Activated T-cell treated with anti-CD3 and anti-CD28 coated beads for 24 hours (primary cell): ENCODE results near the gene TRIM73.
"Not testable (repeated sequence)": the region's sequence is repeated elsewhere in the genome, so short reads cannot be mapped to it uniquely, and the experiment has no call there.

Experiments
- DNase-seq: peaks from one replicate; pipeline ENCODE4 v3.0.0-alpha.2; 2020; ENCODE audit warnings: low read depth

TRIM73 gene

GRCh38 chr7:75395329-75395728 lies at the start of gene TRIM73:
TRIM73 (plus strand) TSS chr7:75395629; CDS start chr7:75398934, 3,305 bp downstream.
- not testable (repeated sequence) for DNase-seq

DNA sequence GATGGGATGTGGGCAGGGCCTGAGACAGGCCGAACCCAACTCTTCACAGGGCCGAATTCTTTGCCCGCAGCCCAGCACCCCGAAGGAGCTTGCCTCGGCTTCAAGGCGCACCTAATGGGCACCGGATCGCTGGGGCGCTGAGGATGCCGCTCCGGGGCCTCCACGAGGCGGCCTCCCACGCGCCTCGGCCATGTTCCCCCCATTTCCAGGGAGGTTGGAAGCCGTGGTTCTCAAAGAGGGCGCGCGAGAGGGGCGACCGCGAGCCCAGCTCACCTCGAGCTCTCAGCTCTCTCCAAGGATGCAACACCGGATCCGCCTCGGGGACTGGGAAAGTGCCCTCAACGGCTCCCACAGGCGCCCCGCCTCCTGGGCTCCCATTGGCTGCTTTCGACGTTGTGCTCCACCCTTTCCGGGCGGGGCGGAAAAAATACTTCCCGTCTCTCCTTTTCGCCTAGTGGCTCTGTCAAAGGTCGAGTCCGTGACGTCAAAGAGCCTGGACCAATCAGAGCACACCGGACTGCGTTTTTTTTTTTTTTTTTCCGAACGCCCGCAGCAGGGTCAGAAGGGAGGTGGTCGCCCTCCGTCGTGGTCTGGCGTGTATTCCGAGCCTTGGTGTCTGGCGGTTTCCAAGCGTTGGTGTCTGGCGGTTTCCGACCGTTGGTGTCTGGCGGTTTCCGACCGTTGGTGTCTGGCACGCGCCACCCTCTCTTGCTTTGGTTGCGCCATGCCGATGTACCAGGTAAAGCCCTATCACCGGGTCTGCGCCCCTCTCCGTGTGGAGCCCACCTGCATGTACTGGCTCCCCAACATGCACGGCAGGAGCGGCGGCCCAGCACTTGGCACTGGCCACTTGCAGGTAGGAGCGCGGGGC lies 36.5 kb upstream of the TRIM73 start:
- DNase-seq, result peak; percentile 0

- not testable (repeated sequence) for DNase-seq
Observed at GRCh38 chr7:75359542-75359848, 35.9 kb upstream of the TRIM73 start.

DNA sequence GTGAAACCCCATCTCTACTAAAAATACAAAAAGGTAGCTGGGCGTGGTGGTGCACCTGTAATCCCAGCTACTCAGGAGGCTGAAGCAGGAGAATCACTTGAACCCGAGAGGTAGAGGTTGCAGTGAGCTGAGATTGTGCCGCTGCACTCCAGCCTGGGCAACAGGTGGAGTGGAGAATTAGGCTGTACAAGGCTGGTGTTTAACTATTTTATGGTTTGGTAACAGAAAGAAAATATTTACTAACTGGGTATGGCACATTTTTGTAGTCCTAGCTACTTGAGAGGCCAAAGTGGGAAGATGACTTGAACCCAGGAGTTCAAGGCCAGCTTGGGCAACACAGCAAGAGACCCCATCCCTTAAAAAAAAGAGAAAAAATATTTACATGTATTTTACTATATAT lies 31.4 kb upstream of the TRIM73 start:
- DNase-seq, result not testable (repeated sequence)

DNA sequence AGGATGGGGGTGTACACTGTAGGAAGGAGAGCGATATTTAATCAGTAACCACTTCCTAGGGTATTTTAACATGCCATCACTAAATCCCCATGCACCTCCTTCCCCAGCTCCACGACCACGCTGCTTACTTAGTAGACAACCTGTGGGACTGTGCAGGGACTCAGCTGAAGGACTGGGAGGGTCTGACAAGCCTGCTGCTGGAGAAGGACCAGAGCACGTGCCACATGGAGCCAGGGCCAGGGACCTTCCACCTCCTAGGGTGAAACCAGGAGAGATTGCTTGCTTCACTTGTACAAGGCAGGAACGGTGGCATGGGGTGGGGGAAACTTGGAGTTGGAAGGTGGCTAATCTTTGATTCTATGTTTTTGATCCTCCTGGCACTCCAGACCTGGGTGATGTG lies 28.8 kb upstream of the TRIM73 start:
- DNase-seq, result not testable (repeated sequence)

DNA sequence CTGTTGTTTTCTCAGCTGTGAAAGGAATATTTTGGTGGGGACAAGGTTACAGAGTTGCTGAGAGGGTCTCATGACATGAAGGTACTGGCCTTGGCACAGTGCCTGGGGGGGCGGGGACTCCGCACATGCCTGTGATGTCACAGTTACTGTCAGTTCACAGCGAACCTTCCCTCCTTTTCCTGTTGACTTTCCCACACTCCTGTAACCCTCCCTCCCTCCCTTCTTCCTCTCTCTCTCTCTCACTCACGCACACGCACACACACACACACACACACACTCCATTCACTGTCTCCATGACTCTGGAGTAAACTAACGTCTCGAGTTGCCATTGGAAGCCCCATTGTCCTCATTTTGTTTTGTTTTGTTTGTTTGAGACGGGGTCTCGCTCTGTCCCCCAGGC lies 28.1 kb upstream of the TRIM73 start:
- DNase-seq, result not testable (repeated sequence)

DNA sequence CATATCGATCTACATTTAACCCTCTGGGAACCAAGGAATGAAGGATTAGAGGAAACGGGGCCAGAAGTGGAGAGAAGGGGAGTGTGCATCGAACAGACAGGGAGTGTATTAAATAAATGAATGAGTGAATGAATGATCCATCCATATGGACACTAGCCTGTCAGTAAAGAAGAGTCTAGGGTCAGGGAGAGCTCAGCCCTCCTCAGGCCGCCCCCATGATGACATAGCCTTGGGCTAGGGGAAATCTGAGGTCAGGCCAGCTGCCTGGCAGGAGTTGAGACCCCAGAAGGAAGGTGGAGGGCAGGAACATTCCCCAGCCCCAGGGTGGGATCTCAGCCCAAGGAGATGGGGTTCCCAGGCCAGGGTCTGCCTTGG lies 21.3 kb upstream of the TRIM73 start:
- not testable (repeated sequence) for DNase-seq

- DNase-seq, result not testable (repeated sequence)
Observed at GRCh38 chr7:75374519-75375317, 20.7 kb upstream of the TRIM73 start.

- DNase-seq, result not testable (repeated sequence)
Observed at GRCh38 chr7:75393194-75393593, 2.2 kb upstream of the TRIM73 start.

- DNase-seq, result not testable (repeated sequence)
Observed at GRCh38 chr7:75397865-75398264, 2.4 kb downstream of the TRIM73 start.

- not testable (repeated sequence) for DNase-seq
Observed at GRCh38 chr7:75398771-75399700, 3.6 kb downstream of the TRIM73 start.

- not testable (repeated sequence) for DNase-seq
Observed at GRCh38 chr7:75400575-75400974, 5.1 kb downstream of the TRIM73 start.

DNA sequence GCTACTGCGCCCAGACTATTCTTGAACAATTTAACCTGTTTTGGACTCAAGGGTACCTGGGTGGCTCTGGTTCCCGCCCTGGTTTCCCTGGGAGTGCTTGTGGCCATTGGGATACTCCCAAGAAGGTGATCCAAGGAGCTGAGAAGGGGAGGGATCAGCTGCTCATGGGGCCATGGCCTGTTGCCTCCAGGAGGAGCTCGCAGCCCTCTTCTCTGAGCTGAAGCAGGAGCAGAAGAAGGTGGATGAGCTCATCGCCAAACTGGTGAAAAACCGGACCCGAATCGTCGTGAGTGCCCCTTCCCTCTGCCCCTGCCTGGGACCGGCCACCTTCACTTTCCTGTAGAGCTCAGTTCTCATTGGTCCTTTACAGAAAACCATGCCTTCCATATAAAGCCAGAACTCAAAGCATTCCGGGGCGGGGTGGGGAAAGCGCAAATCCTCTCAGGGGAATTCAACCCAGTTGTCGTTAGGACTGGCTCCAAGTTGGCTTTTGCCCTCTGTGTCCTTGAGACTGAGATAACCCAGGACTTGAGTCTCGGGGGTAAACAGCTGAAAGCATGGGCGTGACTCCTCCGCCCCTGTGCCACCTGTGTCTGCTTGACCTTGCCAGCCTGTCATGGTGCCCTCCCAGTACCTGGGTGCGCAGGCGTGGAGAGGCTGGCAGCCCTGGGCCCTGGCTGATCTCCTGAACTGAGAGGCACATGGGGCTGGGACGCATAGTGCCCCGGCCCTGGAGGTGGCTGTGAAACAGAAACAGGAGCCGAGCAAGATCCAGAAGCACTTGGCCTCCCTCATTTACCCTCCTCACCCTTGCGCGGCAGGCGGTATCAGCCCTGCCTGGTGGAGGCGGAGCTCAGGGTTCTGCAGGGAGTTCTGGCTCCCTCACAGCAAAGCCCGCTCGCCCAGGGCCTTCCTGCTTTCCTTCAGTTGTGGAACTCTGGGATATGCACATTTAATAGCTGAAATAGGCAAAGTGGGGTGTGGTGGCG lies 8.3 kb downstream of the TRIM73 start:
- not testable (repeated sequence) for DNase-seq

DNA sequence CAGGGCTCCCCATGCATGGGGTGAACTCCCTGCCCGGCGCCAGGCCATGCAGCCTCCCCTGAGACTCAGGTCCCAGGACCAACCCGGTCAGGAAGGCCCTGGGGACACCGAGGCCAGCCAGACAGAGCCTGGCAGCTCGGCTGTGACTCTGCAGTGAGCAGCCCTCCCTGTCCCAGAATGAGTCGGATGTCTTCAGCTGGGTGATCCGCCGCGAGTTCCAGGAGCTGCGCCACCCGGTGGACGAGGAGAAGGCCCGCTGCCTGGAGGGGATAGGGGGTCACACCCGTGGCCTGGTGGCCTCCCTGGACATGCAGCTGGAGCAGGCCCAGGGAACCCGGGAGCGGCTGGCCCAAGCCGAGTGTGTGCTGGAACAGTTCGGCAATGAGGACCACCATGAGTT lies 9.2 kb downstream of the TRIM73 start:
- not testable (repeated sequence) for DNase-seq

GRCh38 chr7:75409880-75410822 lies 14.7 kb downstream of the TRIM73 start:
- not testable (repeated sequence) for DNase-seq

GRCh38 chr7:75410823-75411173 lies 15.4 kb downstream of the TRIM73 start:
- not testable (repeated sequence) for DNase-seq

DNA sequence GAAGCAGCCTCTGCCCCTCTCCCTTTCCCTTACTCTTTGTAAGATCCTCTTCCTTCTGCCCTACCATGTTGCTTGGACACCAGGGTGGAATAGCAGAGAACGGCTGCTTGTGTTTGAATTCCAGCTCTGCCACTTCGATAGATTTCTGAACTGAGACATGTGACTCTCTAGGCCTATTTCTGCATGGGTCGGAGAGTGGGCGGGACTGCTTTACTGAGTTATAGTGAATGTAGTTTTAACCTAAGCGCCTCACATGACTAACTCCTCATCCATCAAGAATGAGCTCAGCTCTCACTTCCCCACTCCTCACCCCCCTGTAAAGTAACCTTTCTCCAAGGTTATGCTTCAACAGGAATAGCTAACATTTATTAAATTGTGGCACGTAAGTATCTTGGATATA lies 18.8 kb downstream of the TRIM73 start:
- not testable (repeated sequence) for DNase-seq

DNA sequence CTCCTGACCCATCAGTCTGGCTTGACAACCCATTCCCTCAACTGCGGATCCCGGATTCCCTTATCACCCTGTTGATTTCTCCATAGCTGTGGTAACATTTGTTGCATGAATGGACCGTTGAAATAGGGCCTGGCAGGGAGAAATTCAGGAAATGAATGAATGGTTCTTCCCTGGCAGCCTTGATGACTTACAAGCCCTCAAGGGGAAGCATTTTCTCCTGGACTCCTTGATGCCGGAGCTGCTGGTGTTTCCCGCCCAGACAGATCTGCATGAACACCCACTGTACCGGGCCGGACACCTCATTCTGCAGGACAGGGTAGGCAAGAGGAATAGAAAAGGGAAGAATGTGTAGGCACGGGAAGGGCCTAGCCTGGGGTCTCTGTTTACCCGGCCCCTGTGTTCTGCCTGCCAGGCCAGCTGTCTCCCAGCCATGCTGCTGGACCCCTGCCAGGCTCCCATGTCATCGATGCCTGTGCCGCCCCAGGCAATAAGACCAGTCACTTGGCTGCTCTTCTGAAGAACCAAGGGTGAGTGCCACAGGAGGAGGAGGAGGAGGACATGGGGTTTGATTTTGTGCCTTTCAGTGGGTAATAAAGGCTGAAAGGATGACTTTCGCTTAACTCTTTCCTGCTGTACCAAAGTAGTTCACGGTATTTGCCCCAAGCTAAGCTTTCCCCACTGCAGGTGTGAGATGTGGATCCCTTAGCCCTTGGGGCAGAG lies 19.4 kb downstream of the TRIM73 start:
- not testable (repeated sequence) for DNase-seq

DNA sequence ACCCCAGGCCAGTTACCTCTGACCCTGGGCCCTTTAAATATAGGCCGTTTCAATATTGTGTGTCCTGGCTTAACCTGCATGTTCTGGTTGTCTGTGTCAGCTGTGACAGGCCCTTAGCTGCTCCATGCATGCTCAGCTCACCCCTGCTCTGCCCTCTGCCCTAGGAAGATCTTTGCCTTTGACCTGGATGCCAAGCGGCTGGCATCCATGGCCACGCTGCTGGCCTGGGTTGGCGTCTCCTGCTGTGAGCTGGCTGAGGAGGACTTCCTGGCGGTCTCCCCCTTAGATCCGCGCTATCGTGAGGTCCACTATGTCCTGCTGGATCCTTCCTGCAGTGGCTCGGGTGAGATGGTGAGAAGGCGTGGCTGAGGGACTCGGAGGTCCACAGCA lies 20.0 kb downstream of the TRIM73 start:
- DNase-seq, result not testable (repeated sequence)
